WTC11 (cell line): ENCODE data around the gene ALDH9A1.

Experiments used
- FOXJ3 ChIP-seq: sonication (generic); formaldehyde crosslinking; IDR thresholded peaks from 2 replicates; pipeline ENCODE4 v1.9.0; 2021; ENCODE audit warnings: missing genetic modification reagents, mild to moderate bottlenecking, borderline replicate concordance
- TF ChIP-seq, protein P1 (sequence below): fragments of 250-450 bp; sonication (Bioruptor Pico); IDR thresholded peaks from 2 replicates; pipeline ENCODE4 v2.1.2; 2022; ENCODE audit warnings: mild to moderate bottlenecking, moderate library complexity
- TF ChIP-seq, protein P2 (sequence below): fragments of 200-600 bp; IDR thresholded peaks from 2 replicates; pipeline ENCODE4 v1.8.0; 2022; ENCODE audit warnings: antibody characterized with exemption

DNA sequence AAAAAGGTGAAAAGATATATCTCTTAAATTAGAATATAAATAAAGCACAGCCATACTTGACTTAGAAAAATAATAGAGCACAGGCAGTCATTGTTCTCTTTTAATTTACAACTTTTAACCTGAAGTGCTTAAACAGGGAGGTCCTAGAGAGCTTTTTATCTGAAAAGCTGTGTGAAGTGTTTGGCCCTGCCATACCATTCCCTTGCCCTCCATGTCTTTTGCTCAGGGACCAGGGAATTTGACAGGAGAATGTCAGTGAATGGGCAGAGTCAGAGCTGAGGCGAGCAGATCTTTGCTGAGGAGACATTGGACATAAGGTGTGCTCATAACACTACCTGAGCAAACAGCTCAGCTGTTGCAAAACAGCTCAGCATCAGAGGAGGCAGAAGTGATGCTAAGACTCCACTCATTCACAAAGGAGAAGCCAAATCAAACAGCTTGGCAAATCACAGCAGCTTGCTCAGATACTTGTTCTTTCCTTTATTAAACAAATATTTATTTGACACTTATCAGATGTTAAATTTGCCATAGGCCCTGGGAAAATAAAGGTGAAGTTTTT lies 82.2 kb downstream of the ALDH9A1 start:
- TF ChIP-seq, protein P1, sequence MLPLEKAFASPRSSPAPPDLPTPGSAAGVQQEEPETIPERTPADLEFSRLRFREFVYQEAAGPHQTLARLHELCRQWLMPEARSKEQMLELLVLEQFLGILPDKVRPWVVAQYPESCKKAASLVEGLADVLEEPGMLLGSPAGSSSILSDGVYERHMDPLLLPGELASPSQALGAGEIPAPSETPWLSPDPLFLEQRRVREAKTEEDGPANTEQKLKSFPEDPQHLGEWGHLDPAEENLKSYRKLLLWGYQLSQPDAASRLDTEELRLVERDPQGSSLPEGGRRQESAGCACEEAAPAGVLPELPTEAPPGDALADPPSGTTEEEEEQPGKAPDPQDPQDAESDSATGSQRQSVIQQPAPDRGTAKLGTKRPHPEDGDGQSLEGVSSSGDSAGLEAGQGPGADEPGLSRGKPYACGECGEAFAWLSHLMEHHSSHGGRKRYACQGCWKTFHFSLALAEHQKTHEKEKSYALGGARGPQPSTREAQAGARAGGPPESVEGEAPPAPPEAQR (CRISPR knock-in tag), result no peak
- TF ChIP-seq, protein P2, sequence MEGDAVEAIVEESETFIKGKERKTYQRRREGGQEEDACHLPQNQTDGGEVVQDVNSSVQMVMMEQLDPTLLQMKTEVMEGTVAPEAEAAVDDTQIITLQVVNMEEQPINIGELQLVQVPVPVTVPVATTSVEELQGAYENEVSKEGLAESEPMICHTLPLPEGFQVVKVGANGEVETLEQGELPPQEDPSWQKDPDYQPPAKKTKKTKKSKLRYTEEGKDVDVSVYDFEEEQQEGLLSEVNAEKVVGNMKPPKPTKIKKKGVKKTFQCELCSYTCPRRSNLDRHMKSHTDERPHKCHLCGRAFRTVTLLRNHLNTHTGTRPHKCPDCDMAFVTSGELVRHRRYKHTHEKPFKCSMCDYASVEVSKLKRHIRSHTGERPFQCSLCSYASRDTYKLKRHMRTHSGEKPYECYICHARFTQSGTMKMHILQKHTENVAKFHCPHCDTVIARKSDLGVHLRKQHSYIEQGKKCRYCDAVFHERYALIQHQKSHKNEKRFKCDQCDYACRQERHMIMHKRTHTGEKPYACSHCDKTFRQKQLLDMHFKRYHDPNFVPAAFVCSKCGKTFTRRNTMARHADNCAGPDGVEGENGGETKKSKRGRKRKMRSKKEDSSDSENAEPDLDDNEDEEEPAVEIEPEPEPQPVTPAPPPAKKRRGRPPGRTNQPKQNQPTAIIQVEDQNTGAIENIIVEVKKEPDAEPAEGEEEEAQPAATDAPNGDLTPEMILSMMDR, result no peak
- TF ChIP-seq FOXJ3 (CRISPR knock-in tag), result no peak
